ENCODE measurements around the gene SMPD3. TPM values are rescaled to one million over a fixed set of nuclear protein-coding genes. Genes with fewer than 3 reads are reported as not detected.
A peak's percentile ranks its signal among the peaks of the same experiment; 100 is the strongest.

The SMPD3 gene
- polyA plus RNA-seq, 2 of the 4 experiments (the other 2 are of a cell fraction) = 0.04 to 0.13 TPM

GRCh38 chr16:68374246-68374805 is 74.0 kb downstream of the SMPD3 start:
- CTCF ChIA-PET = interaction anchor here (0.6 to 1.5 kb wide), 4 partner anchors 44 to 136 kb away, joined by 3 to 5 read pairs (median 3); no protein-coding TSS in a partner anchor

GRCh38 chr16:68373528-68374245 is 74.6 kb downstream of the SMPD3 start:
- CTCF ChIA-PET = interaction anchor here (0.6 to 1.7 kb wide), 6 partner anchors 9 to 472 kb away, joined by 3 to 5 read pairs (median 4); no protein-coding TSS in a partner anchor
- no peak; a peak in 1 of 6 replicates for ATAC-seq

More at GRCh38 chr16:68374246-68374805, 74.0 kb downstream of the SMPD3 start:
- ATAC-seq = peak in 1 of 2 experiments; percentile 20; a peak in 3 of 6 replicates
- H3K4me1 ChIP-seq = no peaks in the 10 kb centered on the region
- no peak overlapping the region for H3K4me3 ChIP-seq
- no peak for TF ChIP-seq EHF (CRISPR knock-in tag; IDR thresholded peaks at IDR 0.05)
- H3K27ac ChIP-seq = no peak overlapping the region
- POLR2A ChIA-PET = no interaction called here
- 76% methylated on average over 10 of the region's 10 CpGs for WGBS (ENCODE audit: missing lambda C conversion rate)
- no peaks in the 10 kb centered on the region for H3K9me3 ChIP-seq
- no peak for DNase-seq (ENCODE audit: low read depth in 1 of 2, low spot score in 1 of 2)
- no peak overlapping the region for H3K4me2 ChIP-seq
- FAIRE-seq = no peak

DNA sequence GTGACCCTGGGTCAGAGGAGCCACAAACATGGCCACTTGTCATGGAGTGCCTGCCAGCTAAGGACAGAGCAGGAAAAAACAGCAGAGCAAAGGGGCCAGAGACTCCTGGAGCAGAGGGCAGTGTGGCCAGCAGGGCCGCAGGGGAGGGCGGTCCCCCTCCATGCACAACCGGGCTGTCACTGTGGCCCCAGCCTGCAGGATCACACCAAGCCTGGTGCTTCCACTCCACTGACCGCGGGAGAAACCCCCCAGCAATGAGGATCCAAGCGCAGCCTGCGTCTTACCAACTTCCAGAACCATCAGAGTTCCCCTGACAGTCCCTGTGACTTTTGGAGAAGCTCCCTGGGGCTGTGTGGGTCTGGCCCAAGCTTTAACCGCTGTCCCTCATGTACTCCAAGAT is 75.5 kb downstream of the SMPD3 start:
- DNase-seq (ENCODE audit: low read depth in 1 of 2, low spot score in 1 of 2) = no peak
- H3K4me3 ChIP-seq = no peak overlapping the region
- ChIA-PET CTCF (interaction anchor here (0.6 to 1.7 kb wide), 4 partner anchors 9 to 472 kb away, joined by 3 to 4 read pairs (median 4); no protein-coding TSS in a partner anchor), POLR2A (no interaction called here)
- no peaks in the 10 kb centered on the region for H3K4me1 ChIP-seq
- no peak for FAIRE-seq
- ATAC-seq = no peak
- TF ChIP-seq CEBPB (IDR thresholded peaks at IDR 0.05) = no peak
- TF ChIP-seq CBX8 (IDR thresholded peaks at IDR 0.05) = no peak
- TF ChIP-seq CHD2 (IDR thresholded peaks at IDR 0.05; ENCODE audit: low read length, partially characterized antibody) = no peak
- TF ChIP-seq JUNB (IDR thresholded peaks at IDR 0.05) = no peak
- TF ChIP-seq CTCF (IDR thresholded peaks at IDR 0.05) = no peak
- TF ChIP-seq RCOR1 (IDR thresholded peaks at IDR 0.05; ENCODE audit: low read depth, low read length) = no peak
- TF ChIP-seq, protein P1, sequence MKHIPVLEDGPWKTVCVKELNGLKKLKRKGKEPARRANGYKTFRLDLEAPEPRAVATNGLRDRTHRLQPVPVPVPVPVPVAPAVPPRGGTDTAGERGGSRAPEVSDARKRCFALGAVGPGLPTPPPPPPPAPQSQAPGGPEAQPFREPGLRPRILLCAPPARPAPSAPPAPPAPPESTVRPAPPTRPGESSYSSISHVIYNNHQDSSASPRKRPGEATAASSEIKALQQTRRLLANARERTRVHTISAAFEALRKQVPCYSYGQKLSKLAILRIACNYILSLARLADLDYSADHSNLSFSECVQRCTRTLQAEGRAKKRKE (CRISPR knock-in tag; IDR thresholded peaks at IDR 0.05; ENCODE audit: low read depth) = no peak
- TF ChIP-seq MAX (IDR thresholded peaks at IDR 0.05) = no peak
- TF ChIP-seq ZSCAN20 (CRISPR knock-in tag; IDR thresholded peaks at IDR 0.05) = no peak
- TF ChIP-seq MAZ (IDR thresholded peaks at IDR 0.05; ENCODE audit: borderline replicate concordance, low read depth, low read length) = no peak
- TF ChIP-seq RARB (CRISPR knock-in tag; IDR thresholded peaks at IDR 0.05) = no peak
- WGBS (ENCODE audit: missing lambda C conversion rate) = 49% methylated on average over 8 of the region's 8 CpGs
- no peaks in the 10 kb centered on the region for H3K9me3 ChIP-seq
- H3K27ac ChIP-seq = no peak overlapping the region
- no peak overlapping the region for H3K4me2 ChIP-seq

More at GRCh38 chr16:68373528-68374245, 74.6 kb downstream of the SMPD3 start:
- TF ChIP-seq RNF2 (IDR thresholded peaks at IDR 0.05; ENCODE audit: borderline replicate concordance, low read depth) (no peak), MAZ (IDR thresholded peaks at IDR 0.05; ENCODE audit: borderline replicate concordance, low read depth, low read length) (no peak), CTCF (IDR thresholded peaks at IDR 0.05) (no peak), RAD21 (conservative IDR thresholded peaks at IDR 0.05 in 1 of 2, IDR thresholded peaks at IDR 0.05 in 1 of 2) (no peak), MYC (IDR thresholded peaks at IDR 0.05; ENCODE audit: borderline replicate concordance, low read length) (no peak)
- DNase-seq (ENCODE audit: low read depth in 1 of 2, low spot score in 1 of 2) = no peak
- POLR2A ChIA-PET = no interaction called here
- Histone ChIP-seq H3K9me3 (no peaks in the 10 kb centered on the region), H3K4me3 (no peak overlapping the region), H3K4me2 (no peak overlapping the region), H3K27ac (no peak overlapping the region), H3K4me1 (no peaks in the 10 kb centered on the region)
- WGBS (ENCODE audit: missing lambda C conversion rate) = 60% methylated on average over 17 of the region's 18 CpGs
- FAIRE-seq = no peak
